Measurements from ENCODE around the gene NTF3.

- TF ChIP-seq CTCF (IDR thresholded peaks at IDR 0.05), result no peak
- TF ChIP-seq EP300 (IDR thresholded peaks at IDR 0.05), result no peak
- no peak for TF ChIP-seq POLR2A (IDR thresholded peaks at IDR 0.05)
These were observed 19.3 kb downstream of the NTF3 start for GRCh38 chr12:5451251-5451650.
